Measurements from ENCODE around the gene GRK3.

GRK3 gene

DNA sequence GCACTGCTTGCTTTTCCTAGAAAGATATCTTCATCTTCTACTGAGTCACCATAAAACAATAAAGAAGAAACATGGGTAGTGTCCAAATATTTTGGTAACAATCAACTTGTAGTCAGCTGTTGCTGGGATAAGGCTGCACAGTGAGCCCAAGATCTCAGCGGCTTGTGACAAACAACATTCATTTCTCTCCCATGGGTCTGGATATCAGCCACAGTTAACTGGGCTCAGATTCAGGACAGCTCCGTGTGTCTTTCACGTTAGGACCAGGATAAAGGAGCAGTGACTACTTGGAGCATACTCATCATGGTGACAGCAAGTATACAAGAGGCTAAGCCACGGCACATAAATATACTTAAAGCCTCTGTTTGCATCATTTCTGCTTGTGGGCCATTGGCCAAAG, 27.9 kb upstream of the GRK3 start:
- H3K9ac ChIP-seq (ENCODE audit: low read depth in 1 of 2, low read length in 2 of 2), result no peak overlapping the region
- H3K27ac ChIP-seq (ENCODE audit: low read depth, low read length), result no peak overlapping the region
- H3K36me3 ChIP-seq (ENCODE audit: control insufficient read depth in 1 of 2, insufficient read depth in 2 of 2, low read length in 2 of 2), result no peaks in the 10 kb centered on the region
- no peaks in the 10 kb centered on the region for H3K9me3 ChIP-seq (ENCODE audit: control insufficient read depth in 1 of 2, low read length in 2 of 2)
- H3K4me3 ChIP-seq (ENCODE audit: low read depth in 1 of 2, low read length in 2 of 2), result no peak overlapping the region
- peaks cover 0 to 5% of the 10 kb centered on the region in 2 donors for H3K4me1 ChIP-seq (ENCODE audit: control insufficient read depth in 1 of 2, insufficient read depth in 2 of 2, low read length in 2 of 2)
- H3K27me3 ChIP-seq (ENCODE audit: control insufficient read depth in 1 of 2, insufficient read depth in 2 of 2, low read length in 2 of 2), result no peaks in the 10 kb centered on the region

- no peak overlapping the region for H3K4me3 ChIP-seq (ENCODE audit: low read depth in 1 of 2, low read length in 2 of 2)
- no peak overlapping the region for H3K9ac ChIP-seq (ENCODE audit: low read depth in 1 of 2, low read length in 2 of 2)
- no peaks in the 10 kb centered on the region for H3K27me3 ChIP-seq (ENCODE audit: control insufficient read depth in 1 of 2, insufficient read depth in 2 of 2, low read length in 2 of 2)
- H3K27ac ChIP-seq (ENCODE audit: low read depth, low read length), result no peak overlapping the region
- no peaks in the 10 kb centered on the region for H3K36me3 ChIP-seq (ENCODE audit: control insufficient read depth in 1 of 2, insufficient read depth in 2 of 2, low read length in 2 of 2)
- H3K9me3 ChIP-seq (ENCODE audit: control insufficient read depth in 1 of 2, low read length in 2 of 2), result no peaks in the 10 kb centered on the region
- H3K4me1 ChIP-seq (ENCODE audit: control insufficient read depth in 1 of 2, insufficient read depth in 2 of 2, low read length in 2 of 2), result peaks cover 7 to 17% of the 10 kb centered on the region in 2 donors
Measured at GRCh38 chr22:25540166-25540907, 24.1 kb upstream of the GRK3 start.

- Histone ChIP-seq H3K27ac (ENCODE audit: low read depth, low read length) (no peak overlapping the region), H3K9ac (ENCODE audit: low read depth in 1 of 2, low read length in 2 of 2) (no peak overlapping the region), H3K4me1 (ENCODE audit: control insufficient read depth in 1 of 2, insufficient read depth in 2 of 2, low read length in 2 of 2) (peaks cover 14 to 23% of the 10 kb centered on the region in 2 donors), H3K4me3 (ENCODE audit: low read depth in 1 of 2, low read length in 2 of 2) (no peak overlapping the region), H3K9me3 (ENCODE audit: control insufficient read depth in 1 of 2, low read length in 2 of 2) (no peaks in the 10 kb centered on the region), H3K27me3 (ENCODE audit: control insufficient read depth in 1 of 2, insufficient read depth in 2 of 2, low read length in 2 of 2) (no peaks in the 10 kb centered on the region), H3K36me3 (ENCODE audit: control insufficient read depth in 1 of 2, insufficient read depth in 2 of 2, low read length in 2 of 2) (no peaks in the 10 kb centered on the region)
Measured at GRCh38 chr22:25540908-25541660, 23.4 kb upstream of the GRK3 start.

- Histone ChIP-seq H3K9ac (ENCODE audit: low read depth in 1 of 2, low read length in 2 of 2) (no peak overlapping the region), H3K27me3 (ENCODE audit: control insufficient read depth in 1 of 2, insufficient read depth in 2 of 2, low read length in 2 of 2) (no peaks in the 10 kb centered on the region), H3K4me1 (ENCODE audit: control insufficient read depth in 1 of 2, insufficient read depth in 2 of 2, low read length in 2 of 2) (peaks cover 17 to 22% of the 10 kb centered on the region in 2 donors), H3K9me3 (ENCODE audit: control insufficient read depth in 1 of 2, low read length in 2 of 2) (no peaks in the 10 kb centered on the region), H3K27ac (ENCODE audit: low read depth, low read length) (no peak overlapping the region), H3K36me3 (ENCODE audit: control insufficient read depth in 1 of 2, insufficient read depth in 2 of 2, low read length in 2 of 2) (no peaks in the 10 kb centered on the region), H3K4me3 (ENCODE audit: low read depth in 1 of 2, low read length in 2 of 2) (no peak overlapping the region)
Measured at GRCh38 chr22:25542191-25542590, 22.3 kb upstream of the GRK3 start.

DNA sequence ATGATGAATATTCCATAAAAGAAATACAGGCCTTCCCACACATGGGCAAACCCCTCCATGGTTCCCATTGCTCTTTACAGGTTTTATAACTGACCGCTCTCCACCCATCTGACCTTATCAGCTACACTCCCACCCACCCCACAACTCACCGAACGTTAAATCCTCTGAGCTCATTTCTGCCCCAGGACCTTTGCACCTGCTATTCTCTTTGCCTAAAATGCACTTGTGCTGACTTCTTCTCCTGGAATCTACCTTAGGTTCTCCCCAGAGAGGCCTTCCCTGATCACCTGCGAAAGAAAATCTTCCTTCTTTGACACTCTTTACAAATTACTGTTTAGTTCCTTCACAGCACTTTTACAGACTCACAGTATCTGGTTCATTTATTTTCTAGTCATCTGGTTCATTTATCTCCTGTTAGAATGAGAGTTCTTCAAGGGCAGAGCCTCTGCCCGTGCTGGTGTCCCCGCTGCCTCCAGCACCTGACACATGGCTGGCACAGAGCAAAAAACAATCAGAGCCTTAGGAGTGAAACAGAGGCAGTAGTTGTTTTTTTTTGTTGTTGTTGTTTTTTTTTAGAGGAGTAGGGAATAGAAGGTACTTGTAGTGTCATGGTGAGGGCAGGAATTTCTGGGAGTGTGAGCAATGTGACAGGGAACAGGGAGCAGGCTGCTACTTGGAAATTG, 21.6 kb upstream of the GRK3 start:
- Histone ChIP-seq H3K9me3 (ENCODE audit: control insufficient read depth in 1 of 2, low read length in 2 of 2) (no peaks in the 10 kb centered on the region), H3K27ac (ENCODE audit: low read depth, low read length) (no peak overlapping the region), H3K4me1 (ENCODE audit: control insufficient read depth in 1 of 2, insufficient read depth in 2 of 2, low read length in 2 of 2) (peaks cover 17 to 22% of the 10 kb centered on the region in 2 donors), H3K4me3 (ENCODE audit: low read depth in 1 of 2, low read length in 2 of 2) (no peak overlapping the region), H3K9ac (ENCODE audit: low read depth in 1 of 2, low read length in 2 of 2) (no peak overlapping the region), H3K27me3 (ENCODE audit: control insufficient read depth in 1 of 2, insufficient read depth in 2 of 2, low read length in 2 of 2) (no peaks in the 10 kb centered on the region), H3K36me3 (ENCODE audit: control insufficient read depth in 1 of 2, insufficient read depth in 2 of 2, low read length in 2 of 2) (no peaks in the 10 kb centered on the region)

DNA sequence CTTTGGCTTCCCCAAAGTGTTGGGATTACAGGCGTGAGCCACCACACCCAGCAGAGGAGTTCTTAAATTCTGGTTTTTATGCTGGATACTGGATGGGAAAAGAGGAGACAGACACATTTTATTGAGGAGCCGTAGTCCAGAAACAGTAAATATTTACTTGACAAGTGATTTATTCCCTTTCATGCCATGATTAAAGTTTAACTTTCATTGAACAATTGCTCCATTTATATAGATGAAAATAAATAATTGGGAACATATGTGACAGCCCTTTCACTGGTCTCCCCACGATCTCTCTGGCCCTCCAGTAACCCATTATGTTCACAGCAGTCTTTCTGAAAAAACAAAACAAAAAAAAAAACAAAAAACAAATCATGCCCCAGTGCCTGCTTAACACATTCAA, 19.3 kb upstream of the GRK3 start:
- Histone ChIP-seq H3K4me1 (ENCODE audit: control insufficient read depth in 1 of 2, insufficient read depth in 2 of 2, low read length in 2 of 2) (peaks cover 17 to 22% of the 10 kb centered on the region in 2 donors), H3K9ac (ENCODE audit: low read depth in 1 of 2, low read length in 2 of 2) (no peak overlapping the region), H3K27ac (ENCODE audit: low read depth, low read length) (no peak overlapping the region), H3K36me3 (ENCODE audit: control insufficient read depth in 1 of 2, insufficient read depth in 2 of 2, low read length in 2 of 2) (no peaks in the 10 kb centered on the region), H3K9me3 (ENCODE audit: control insufficient read depth in 1 of 2, low read length in 2 of 2) (no peaks in the 10 kb centered on the region), H3K27me3 (ENCODE audit: control insufficient read depth in 1 of 2, insufficient read depth in 2 of 2, low read length in 2 of 2) (no peaks in the 10 kb centered on the region), H3K4me3 (ENCODE audit: low read depth in 1 of 2, low read length in 2 of 2) (no peak overlapping the region)

GRCh38 chr22:25545672-25546071, 18.8 kb upstream of the GRK3 start:
- Histone ChIP-seq H3K9me3 (ENCODE audit: control insufficient read depth in 1 of 2, low read length in 2 of 2) (peaks cover 0 to under 1% of the 10 kb centered on the region in 2 donors), H3K36me3 (ENCODE audit: control insufficient read depth in 1 of 2, insufficient read depth in 2 of 2, low read length in 2 of 2) (no peaks in the 10 kb centered on the region), H3K4me1 (ENCODE audit: control insufficient read depth in 1 of 2, insufficient read depth in 2 of 2, low read length in 2 of 2) (peaks cover 17 to 22% of the 10 kb centered on the region in 2 donors), H3K9ac (ENCODE audit: low read depth in 1 of 2, low read length in 2 of 2) (no peak overlapping the region), H3K27me3 (ENCODE audit: control insufficient read depth in 1 of 2, insufficient read depth in 2 of 2, low read length in 2 of 2) (no peaks in the 10 kb centered on the region), H3K4me3 (ENCODE audit: low read depth in 1 of 2, low read length in 2 of 2) (no peak overlapping the region), H3K27ac (ENCODE audit: low read depth, low read length) (no peak overlapping the region)

DNA sequence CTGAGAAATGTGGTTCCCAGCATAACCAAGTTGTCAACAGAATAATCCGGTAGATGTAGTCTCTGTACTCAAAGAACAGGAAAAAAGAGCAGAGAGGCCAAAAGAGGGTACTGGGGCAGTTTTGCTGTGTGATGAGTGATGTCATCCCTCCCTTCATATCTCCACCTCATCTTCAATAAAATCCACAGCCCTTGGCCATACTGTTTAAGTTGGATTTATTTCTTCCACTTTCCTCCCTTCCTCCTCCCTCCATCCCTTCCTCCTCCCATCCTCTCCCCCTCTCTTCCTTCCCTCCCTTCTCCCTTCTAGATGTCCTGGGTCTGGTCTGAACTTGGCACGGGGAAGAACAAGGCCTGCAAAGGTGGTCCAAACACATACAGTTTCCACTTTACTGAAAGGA, 18.2 kb upstream of the GRK3 start:
- Histone ChIP-seq H3K27me3 (ENCODE audit: control insufficient read depth in 1 of 2, insufficient read depth in 2 of 2, low read length in 2 of 2) (no peaks in the 10 kb centered on the region), H3K4me3 (ENCODE audit: low read depth in 1 of 2, low read length in 2 of 2) (no peak overlapping the region), H3K36me3 (ENCODE audit: control insufficient read depth in 1 of 2, insufficient read depth in 2 of 2, low read length in 2 of 2) (no peaks in the 10 kb centered on the region), H3K9ac (ENCODE audit: low read depth in 1 of 2, low read length in 2 of 2) (no peak overlapping the region), H3K27ac (ENCODE audit: low read depth, low read length) (no peak overlapping the region), H3K9me3 (ENCODE audit: control insufficient read depth in 1 of 2, low read length in 2 of 2) (peaks cover 0 to 4% of the 10 kb centered on the region in 2 donors), H3K4me1 (ENCODE audit: control insufficient read depth in 1 of 2, insufficient read depth in 2 of 2, low read length in 2 of 2) (peaks cover 17 to 22% of the 10 kb centered on the region in 2 donors)

DNA sequence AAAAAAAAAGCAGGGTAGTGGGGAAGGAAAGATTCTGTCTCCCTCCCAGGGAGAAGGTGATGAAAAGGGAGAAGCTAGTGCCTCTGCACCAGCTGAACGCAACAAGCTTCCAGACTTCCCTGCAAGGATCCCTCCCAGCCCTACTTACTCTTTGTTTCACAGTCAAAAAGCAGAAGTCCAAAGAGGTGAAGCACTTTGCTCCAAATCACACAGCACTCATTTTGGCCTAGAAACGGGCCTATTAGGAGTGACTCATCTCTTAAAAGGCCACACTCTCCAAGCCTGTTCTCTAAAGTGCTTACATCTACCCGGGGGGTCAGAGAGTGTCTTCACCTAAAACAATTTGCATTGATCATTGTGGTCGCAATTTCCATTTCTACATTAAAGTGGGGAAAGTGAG, 17.7 kb upstream of the GRK3 start:
- Histone ChIP-seq H3K9me3 (ENCODE audit: control insufficient read depth in 1 of 2, low read length in 2 of 2) (peaks cover 0 to 4% of the 10 kb centered on the region in 2 donors), H3K4me3 (ENCODE audit: low read depth in 1 of 2, low read length in 2 of 2) (no peak overlapping the region), H3K27ac (ENCODE audit: low read depth, low read length) (no peak overlapping the region), H3K36me3 (ENCODE audit: control insufficient read depth in 1 of 2, insufficient read depth in 2 of 2, low read length in 2 of 2) (no peaks in the 10 kb centered on the region), H3K4me1 (ENCODE audit: control insufficient read depth in 1 of 2, insufficient read depth in 2 of 2, low read length in 2 of 2) (peaks cover 17 to 22% of the 10 kb centered on the region in 2 donors), H3K9ac (ENCODE audit: low read depth in 1 of 2, low read length in 2 of 2) (no peak overlapping the region), H3K27me3 (ENCODE audit: control insufficient read depth in 1 of 2, insufficient read depth in 2 of 2, low read length in 2 of 2) (no peaks in the 10 kb centered on the region)

DNA sequence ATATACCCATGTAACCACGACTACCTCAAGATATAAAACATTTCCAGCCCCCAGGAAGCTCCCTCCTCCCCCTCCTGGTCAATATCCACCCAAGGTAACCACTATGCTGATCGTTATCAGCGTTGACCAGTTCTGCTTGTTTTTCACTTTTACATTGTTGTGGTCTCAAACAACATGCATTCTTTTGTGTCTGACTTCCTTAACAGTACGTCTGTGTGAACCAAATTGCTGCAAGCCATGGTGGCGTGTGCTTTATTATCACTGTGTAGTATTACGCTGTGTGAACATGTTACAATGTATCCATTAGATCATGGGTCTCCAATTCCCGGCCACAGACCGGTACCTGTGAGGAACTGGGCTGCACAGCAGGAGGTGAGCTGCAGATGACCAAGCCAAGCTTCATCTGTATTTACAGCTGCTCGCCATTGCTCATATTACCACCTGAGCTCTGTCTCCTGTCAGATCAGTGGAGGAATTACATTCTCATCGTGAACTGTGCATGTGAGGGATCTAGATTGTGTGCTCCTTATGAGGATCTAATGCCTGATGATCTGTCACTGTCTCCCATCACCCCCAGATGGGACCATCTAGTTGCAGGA, 15.5 kb upstream of the GRK3 start:
- Histone ChIP-seq H3K9me3 (ENCODE audit: control insufficient read depth in 1 of 2, low read length in 2 of 2) (peaks cover 0 to 4% of the 10 kb centered on the region in 2 donors), H3K4me3 (ENCODE audit: low read depth in 1 of 2, low read length in 2 of 2) (no peak overlapping the region), H3K36me3 (ENCODE audit: control insufficient read depth in 1 of 2, insufficient read depth in 2 of 2, low read length in 2 of 2) (no peaks in the 10 kb centered on the region), H3K4me1 (ENCODE audit: control insufficient read depth in 1 of 2, insufficient read depth in 2 of 2, low read length in 2 of 2) (peaks cover 17 to 22% of the 10 kb centered on the region in 2 donors), H3K27me3 (ENCODE audit: control insufficient read depth in 1 of 2, insufficient read depth in 2 of 2, low read length in 2 of 2) (no peaks in the 10 kb centered on the region), H3K9ac (ENCODE audit: low read depth in 1 of 2, low read length in 2 of 2) (no peak overlapping the region), H3K27ac (ENCODE audit: low read depth, low read length) (no peak overlapping the region)
